Nephron (organoid): ENCODE results near the gene SLC35F1.

Experiments
- H3K27ac Mint-ChIP-seq, 3 experiments: 2 replicates each; pipeline ENCODE4 v1.8.0; 2020; ENCODE audit warnings: mixed read lengths in 3 of 3, mild to moderate bottlenecking in 2 of 3, moderate library complexity in 1 of 3
- H3K27me3 Mint-ChIP-seq: 2 replicates; pipeline ENCODE4 v1.8.0; 2021; ENCODE audit warnings: low read depth, mild to moderate bottlenecking, moderate library complexity, mixed read lengths
- H3K36me3 Mint-ChIP-seq: 2 replicates; pipeline ENCODE4 v1.8.0; 2020; ENCODE audit warnings: low read depth, mixed read lengths
- H3K4me1 Mint-ChIP-seq: 2 replicates; pipeline ENCODE4 v1.8.0; 2020; ENCODE audit warnings: mixed read lengths
- H3K4me3 Mint-ChIP-seq, 3 experiments: 2 replicates each; pipeline ENCODE4 v1.8.0; 2020; ENCODE audit warnings: mild to moderate bottlenecking in 3 of 3, mixed read lengths in 3 of 3, moderate library complexity in 2 of 3
- H3K9me3 Mint-ChIP-seq: 2 replicates; pipeline ENCODE4 v1.8.0; 2020; ENCODE audit warnings: mixed read lengths
- CTCF ChIP-seq, 3 experiments: fragments of 200-600 bp; sonication (generic); IDR thresholded peaks; one replicate each; pipeline ENCODE4 v1.5.0; 2021; ENCODE audit warnings: antibody characterized with exemption in 3 of 3; ENCODE audit not compliant: unreplicated experiment in 3 of 3

Gene SLC35F1

GRCh38 chr6:118203545-118203944 lies 296.5 kb downstream of the SLC35F1 start:
- no peak overlapping the region for H3K4me3 Mint-ChIP-seq
- TF ChIP-seq CTCF (IDR thresholded peaks at IDR 0.05; ENCODE audit: unreplicated experiment in 3 of 3), result no peak
- no peaks in the 10 kb centered on the region for H3K9me3 Mint-ChIP-seq
- H3K36me3 Mint-ChIP-seq, result no peaks in the 10 kb centered on the region
- H3K27ac Mint-ChIP-seq, result peak overlapping the region in 1 of 3 experiments; percentile 10
- H3K27me3 Mint-ChIP-seq, result no peaks in the 10 kb centered on the region
- H3K4me1 Mint-ChIP-seq, result peaks cover 15% of the 10 kb centered on the region

GRCh38 chr6:118206221-118206620 lies 299.2 kb downstream of the SLC35F1 start:
- Mint-ChIP-seq H3K4me1 (peaks cover 15% of the 10 kb centered on the region), H3K27me3 (no peaks in the 10 kb centered on the region), H3K36me3 (no peaks in the 10 kb centered on the region), H3K4me3 (no peak overlapping the region), H3K9me3 (no peaks in the 10 kb centered on the region), H3K27ac (no peak overlapping the region)
- no peak for TF ChIP-seq CTCF (IDR thresholded peaks at IDR 0.05; ENCODE audit: unreplicated experiment in 3 of 3)

GRCh38 chr6:118207947-118208346 lies 300.9 kb downstream of the SLC35F1 start:
- H3K27ac Mint-ChIP-seq, result no peak overlapping the region
- no peaks in the 10 kb centered on the region for H3K27me3 Mint-ChIP-seq
- no peaks in the 10 kb centered on the region for H3K9me3 Mint-ChIP-seq
- no peak for TF ChIP-seq CTCF (IDR thresholded peaks at IDR 0.05; ENCODE audit: unreplicated experiment in 3 of 3)
- H3K36me3 Mint-ChIP-seq, result no peaks in the 10 kb centered on the region
- H3K4me1 Mint-ChIP-seq, result peaks cover 15% of the 10 kb centered on the region
- H3K4me3 Mint-ChIP-seq, result no peak overlapping the region

GRCh38 chr6:118212451-118213173 lies 305.5 kb downstream of the SLC35F1 start:
- no peaks in the 10 kb centered on the region for H3K9me3 Mint-ChIP-seq
- no peaks in the 10 kb centered on the region for H3K36me3 Mint-ChIP-seq
- TF ChIP-seq CTCF (IDR thresholded peaks at IDR 0.05; ENCODE audit: unreplicated experiment in 3 of 3), result no peak
- no peak overlapping the region for H3K4me3 Mint-ChIP-seq
- no peak overlapping the region for H3K27ac Mint-ChIP-seq
- no peaks in the 10 kb centered on the region for H3K4me1 Mint-ChIP-seq
- no peaks in the 10 kb centered on the region for H3K27me3 Mint-ChIP-seq

- Mint-ChIP-seq H3K27ac (no peak overlapping the region), H3K27me3 (no peaks in the 10 kb centered on the region), H3K9me3 (no peaks in the 10 kb centered on the region), H3K36me3 (no peaks in the 10 kb centered on the region), H3K4me3 (no peak overlapping the region), H3K4me1 (no peaks in the 10 kb centered on the region)
- no peak for TF ChIP-seq CTCF (IDR thresholded peaks at IDR 0.05; ENCODE audit: unreplicated experiment in 3 of 3)
Measured at GRCh38 chr6:118215269-118215668, 308.2 kb downstream of the SLC35F1 start.

GRCh38 chr6:118216751-118217150 lies 309.7 kb downstream of the SLC35F1 start:
- no peaks in the 10 kb centered on the region for H3K4me1 Mint-ChIP-seq
- H3K27me3 Mint-ChIP-seq, result no peaks in the 10 kb centered on the region
- no peak for TF ChIP-seq CTCF (IDR thresholded peaks at IDR 0.05; ENCODE audit: unreplicated experiment in 3 of 3)
- H3K36me3 Mint-ChIP-seq, result no peaks in the 10 kb centered on the region
- H3K27ac Mint-ChIP-seq, result no peak overlapping the region
- no peak overlapping the region for H3K4me3 Mint-ChIP-seq
- no peaks in the 10 kb centered on the region for H3K9me3 Mint-ChIP-seq
